HL-60 (cell line): ENCODE data around the gene RPL13A.

Experiments
- CTCF ChIP-seq: IDR thresholded peaks from one replicate; pipeline ENCODE4 v1.5.1; 2011; ENCODE audit warnings: low read length, control low read depth, inconsistent platforms; ENCODE audit not compliant: insufficient read depth
- SPI1 ChIP-seq: IDR thresholded peaks from 2 replicates; pipeline ENCODE4 v1.6.1; 2012; ENCODE audit warnings: low read depth, mild to moderate bottlenecking, borderline replicate concordance

GRCh38 chr19:49463960-49464740 lies 23.3 kb upstream of the RPL13A start:
- TF ChIP-seq CTCF, result no peak
- no peak for TF ChIP-seq SPI1
